BE2C (cell line): Measurements from ENCODE around the gene LRMDA.

Experiments
- DNase-seq: peaks from one replicate; pipeline ENCODE4 v3.0.0-alpha.2; 2020
- H3K27me3 ChIP-seq: fragments of 250-450 bp; sonication (Bioruptor Pico); 2 replicates; pipeline ENCODE4 v1.5.1; 2020; ENCODE audit warnings: mild to moderate bottlenecking
- H3K36me3 ChIP-seq: fragments of 250-450 bp; sonication (Bioruptor Pico); 2 replicates; pipeline ENCODE4 v1.5.1; 2020; ENCODE audit warnings: mild to moderate bottlenecking
- H3K4me1 ChIP-seq: fragments of 250-450 bp; sonication (Bioruptor Pico); 2 replicates; pipeline ENCODE4 v1.5.1; 2020
- H3K4me3 ChIP-seq: 2 replicates; pipeline ENCODE4 v1.5.1; 2011; ENCODE audit warnings: low read depth, low read length
- H3K9me3 ChIP-seq: fragments of 250-450 bp; sonication (Bioruptor Pico); 2 replicates; pipeline ENCODE4 v1.5.1; 2020
- TF ChIP-seq, protein P1 (sequence below): IDR thresholded peaks from 2 replicates; pipeline ENCODE4 v1.5.1; 2012; ENCODE audit warnings: mild to moderate bottlenecking, low read depth, low read length

Gene LRMDA

DNA sequence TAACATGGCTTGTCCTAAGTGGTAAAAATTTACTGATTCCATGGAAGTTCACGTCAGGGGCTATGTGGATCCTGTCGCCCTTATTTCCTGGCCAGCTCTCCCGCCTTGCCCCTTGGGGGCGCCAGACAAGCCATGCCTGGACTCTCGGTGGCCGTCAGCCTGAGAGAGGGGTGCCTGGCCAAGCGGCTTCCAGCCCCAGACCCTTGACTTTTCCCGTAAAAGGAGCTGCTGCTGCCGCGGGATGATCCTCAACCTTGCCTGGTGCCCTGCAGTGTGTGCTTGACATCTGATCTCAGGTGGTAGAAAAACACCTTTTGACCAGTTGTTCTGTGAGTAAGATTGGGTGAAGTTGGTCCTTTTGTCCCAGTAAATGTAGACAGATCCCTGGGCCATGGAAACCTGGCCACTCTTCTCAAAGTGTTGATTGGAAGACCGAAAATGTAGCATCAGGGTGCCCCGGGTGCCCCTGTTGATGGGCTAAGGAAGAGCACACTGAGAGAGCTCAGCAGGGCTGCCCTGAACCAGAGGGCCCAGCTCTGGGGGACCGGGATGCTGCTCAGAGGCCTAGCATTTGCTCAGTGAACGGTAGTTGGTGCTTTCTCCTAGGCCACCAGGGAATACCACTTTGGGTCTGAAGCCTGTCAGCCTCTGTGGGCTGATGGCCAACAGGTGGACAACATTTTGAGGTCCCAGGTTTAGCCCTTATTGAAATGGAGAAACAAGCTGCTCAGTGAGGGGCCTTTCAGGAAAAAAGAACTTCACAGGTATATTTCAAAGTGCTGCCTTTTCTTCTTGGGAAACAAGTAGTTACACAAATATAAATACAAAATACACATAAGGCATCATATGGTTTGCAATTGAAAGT, 162.5 kb downstream of the LRMDA start:
- H3K36me3 ChIP-seq: no peaks in the 10 kb centered on the region
- TF ChIP-seq, protein P1, sequence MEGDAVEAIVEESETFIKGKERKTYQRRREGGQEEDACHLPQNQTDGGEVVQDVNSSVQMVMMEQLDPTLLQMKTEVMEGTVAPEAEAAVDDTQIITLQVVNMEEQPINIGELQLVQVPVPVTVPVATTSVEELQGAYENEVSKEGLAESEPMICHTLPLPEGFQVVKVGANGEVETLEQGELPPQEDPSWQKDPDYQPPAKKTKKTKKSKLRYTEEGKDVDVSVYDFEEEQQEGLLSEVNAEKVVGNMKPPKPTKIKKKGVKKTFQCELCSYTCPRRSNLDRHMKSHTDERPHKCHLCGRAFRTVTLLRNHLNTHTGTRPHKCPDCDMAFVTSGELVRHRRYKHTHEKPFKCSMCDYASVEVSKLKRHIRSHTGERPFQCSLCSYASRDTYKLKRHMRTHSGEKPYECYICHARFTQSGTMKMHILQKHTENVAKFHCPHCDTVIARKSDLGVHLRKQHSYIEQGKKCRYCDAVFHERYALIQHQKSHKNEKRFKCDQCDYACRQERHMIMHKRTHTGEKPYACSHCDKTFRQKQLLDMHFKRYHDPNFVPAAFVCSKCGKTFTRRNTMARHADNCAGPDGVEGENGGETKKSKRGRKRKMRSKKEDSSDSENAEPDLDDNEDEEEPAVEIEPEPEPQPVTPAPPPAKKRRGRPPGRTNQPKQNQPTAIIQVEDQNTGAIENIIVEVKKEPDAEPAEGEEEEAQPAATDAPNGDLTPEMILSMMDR: peak; percentile 28
- H3K27me3 ChIP-seq: no peaks in the 10 kb centered on the region
- DNase-seq: peak; percentile 13
- H3K4me3 ChIP-seq: no peak overlapping the region
- H3K9me3 ChIP-seq: no peaks in the 10 kb centered on the region
- H3K4me1 ChIP-seq: no peaks in the 10 kb centered on the region

DNA sequence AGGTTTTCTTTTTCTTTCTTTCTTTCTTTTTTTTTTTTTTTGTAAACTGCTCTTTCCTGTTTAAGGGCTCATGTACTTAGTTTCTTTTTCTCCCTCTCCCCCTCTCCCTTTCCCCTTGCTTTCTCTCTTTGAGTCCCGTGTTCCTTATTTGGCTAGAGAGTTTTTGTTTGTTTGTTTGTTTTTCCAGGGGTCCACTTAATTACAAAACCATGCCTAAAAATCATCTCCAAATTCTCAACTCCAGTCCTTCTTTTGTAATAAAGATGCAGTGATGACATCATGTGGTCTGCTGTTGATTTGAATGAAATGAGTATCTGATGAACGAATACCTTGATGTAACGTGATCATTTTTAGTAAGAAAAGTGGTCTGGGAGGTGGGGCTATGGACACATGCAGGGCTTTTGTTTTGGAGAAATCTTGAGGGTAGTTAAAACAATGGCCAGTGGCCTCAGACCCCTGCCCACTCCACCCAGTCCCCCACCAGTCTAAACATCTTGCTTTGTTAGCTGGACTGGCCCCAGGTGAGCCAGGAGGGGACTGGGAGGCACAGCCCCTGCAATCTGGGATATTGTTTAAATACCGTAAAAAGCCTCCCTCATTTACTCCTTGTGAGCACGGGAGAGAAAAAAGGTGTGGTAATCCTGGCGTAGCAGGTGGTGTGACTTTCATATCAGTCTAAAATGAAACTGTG, 165.7 kb downstream of the LRMDA start:
- no peak for DNase-seq
- Histone ChIP-seq H3K4me3 (no peak overlapping the region), H3K36me3 (no peaks in the 10 kb centered on the region), H3K27me3 (no peaks in the 10 kb centered on the region), H3K9me3 (no peaks in the 10 kb centered on the region), H3K4me1 (no peaks in the 10 kb centered on the region)
- TF ChIP-seq, protein P1: no peak

DNA sequence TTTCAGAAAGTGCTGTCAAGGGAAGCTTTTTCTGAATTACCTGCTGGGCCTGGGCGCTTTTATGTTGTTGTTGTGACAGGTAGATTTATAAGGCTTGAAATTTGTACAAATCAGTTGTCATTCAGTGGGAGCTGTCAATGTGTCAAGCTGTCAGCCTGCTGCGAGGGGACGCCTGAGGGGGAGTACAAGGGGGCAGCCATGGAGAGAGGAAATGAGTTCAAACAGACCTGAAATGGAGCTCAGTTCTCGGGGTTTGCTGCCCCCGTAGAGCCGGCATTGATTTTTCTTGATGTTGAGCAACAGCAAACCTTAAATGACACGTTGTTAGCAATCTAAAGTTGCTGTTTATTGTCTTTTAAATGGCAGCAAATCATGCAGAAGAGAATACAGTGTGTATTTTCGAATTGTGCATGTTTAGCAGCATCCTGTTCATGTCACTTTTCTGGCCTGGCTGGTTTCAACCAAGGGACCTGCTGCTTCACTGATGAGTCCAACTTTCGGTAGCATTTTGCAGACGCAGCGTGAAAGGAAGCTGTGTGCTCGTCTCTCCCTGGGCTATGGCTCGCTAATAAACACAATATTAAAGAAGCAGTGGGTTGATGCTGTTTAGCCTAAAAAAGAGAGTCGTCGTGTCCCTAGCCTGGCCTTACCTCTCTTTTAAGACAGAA, 166.5 kb downstream of the LRMDA start:
- TF ChIP-seq, protein P1: no peak
- no peak for DNase-seq
- no peaks in the 10 kb centered on the region for H3K4me1 ChIP-seq

DNA sequence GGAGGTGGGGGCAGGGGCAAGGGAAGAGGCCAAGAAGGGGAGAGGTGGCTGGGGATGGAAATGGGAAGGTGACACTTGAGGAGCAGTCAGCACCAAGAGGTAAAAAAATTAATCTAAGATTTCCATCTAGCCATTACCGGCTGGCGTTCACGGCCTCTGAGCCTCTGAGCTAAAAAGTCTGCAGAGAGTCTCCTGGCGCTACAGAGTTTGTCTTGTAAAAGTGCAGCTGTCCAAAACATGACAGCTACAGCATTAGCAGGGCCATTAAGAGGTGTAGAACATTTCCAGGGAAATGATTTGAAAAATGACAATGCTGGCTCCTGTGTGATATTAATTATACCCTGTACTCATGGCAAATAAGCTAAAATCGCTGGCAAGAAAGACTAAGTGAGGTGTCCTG, 167.6 kb downstream of the LRMDA start:
- Histone ChIP-seq H3K36me3 (no peaks in the 10 kb centered on the region), H3K27me3 (no peaks in the 10 kb centered on the region), H3K9me3 (no peaks in the 10 kb centered on the region), H3K4me3 (no peak overlapping the region), H3K4me1 (no peaks in the 10 kb centered on the region)
- no peak for DNase-seq
- TF ChIP-seq, protein P1: no peak

More for the DNA sequence above, 166.5 kb downstream of the LRMDA start:
- no peaks in the 10 kb centered on the region for H3K9me3 ChIP-seq
- no peaks in the 10 kb centered on the region for H3K36me3 ChIP-seq
- H3K4me3 ChIP-seq: no peak overlapping the region
- no peaks in the 10 kb centered on the region for H3K27me3 ChIP-seq

DNA sequence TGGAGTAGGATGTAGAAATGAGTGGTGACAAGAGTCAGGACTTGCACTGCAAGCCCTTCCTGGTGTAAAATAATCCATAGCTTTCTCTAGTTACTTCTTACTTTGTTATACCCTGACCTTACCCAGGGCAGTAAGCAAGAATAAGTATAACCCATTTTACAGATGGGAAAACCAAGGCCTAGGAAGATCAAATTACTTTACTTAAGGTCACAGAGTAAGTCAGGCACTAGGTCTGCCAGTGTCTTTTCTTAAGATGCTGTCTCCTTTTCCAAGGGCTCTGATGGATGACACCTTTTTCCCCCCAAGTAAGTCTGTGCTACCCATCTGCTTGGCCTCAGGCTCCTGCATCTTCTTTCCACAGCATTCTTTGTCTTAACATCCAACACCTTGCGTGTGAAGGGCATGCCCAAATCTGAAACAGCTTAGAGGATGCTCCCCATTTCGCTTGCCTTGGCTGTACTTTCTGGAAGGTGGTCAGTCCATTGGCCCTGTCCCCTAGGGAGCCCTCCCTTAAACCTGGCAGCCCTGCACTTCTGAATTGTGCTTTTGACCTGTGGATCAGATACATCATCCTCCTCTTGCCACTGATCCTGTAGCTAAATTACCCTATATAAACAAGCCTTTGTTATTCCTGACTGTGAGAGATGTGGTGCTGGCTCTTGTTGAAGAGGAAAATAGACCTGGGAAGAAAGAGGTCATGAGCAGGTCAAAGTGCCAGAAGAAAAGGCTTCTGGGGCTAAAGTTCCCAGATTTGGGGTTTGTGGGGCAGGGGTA, 168.6 kb downstream of the LRMDA start:
- no peak overlapping the region for H3K4me3 ChIP-seq
- H3K27me3 ChIP-seq: no peaks in the 10 kb centered on the region
- no peaks in the 10 kb centered on the region for H3K4me1 ChIP-seq
- TF ChIP-seq, protein P1: no peak
- H3K9me3 ChIP-seq: no peaks in the 10 kb centered on the region
- no peak for DNase-seq
- H3K36me3 ChIP-seq: no peaks in the 10 kb centered on the region
